ENCODE data around the gene PHF2. TPM values are rescaled to one million over a fixed set of nuclear protein-coding genes. Genes with fewer than 3 reads are reported as not detected.

Gene PHF2
- total RNA-seq, result 7.3 TPM

- DNase-seq (ENCODE audit: low spot score) (peak; percentile 55), ATAC-seq (peak; percentile 54)
Observed at GRCh38 chr9:93576258-93577077, at the start of gene PHF2. Gene PHF2, plus strand, starts transcription at chr9:93576584. Its CDS starts 190 bp downstream, at chr9:93576774.

GRCh38 chr9:93531374-93531773, 45.0 kb upstream of the PHF2 start:
- no peak for ATAC-seq
- no peak for DNase-seq (ENCODE audit: low spot score)

GRCh38 chr9:93532141-93532540, 44.2 kb upstream of the PHF2 start:
- ATAC-seq (no peak), DNase-seq (ENCODE audit: low spot score) (no peak)

- ATAC-seq (no peak), DNase-seq (ENCODE audit: low spot score) (no peak)
Observed at GRCh38 chr9:93533863-93534262, 42.5 kb upstream of the PHF2 start.

GRCh38 chr9:93536167-93536566, 40.2 kb upstream of the PHF2 start:
- ATAC-seq (no peak), DNase-seq (ENCODE audit: low spot score) (no peak)

- DNase-seq (ENCODE audit: low spot score) (no peak), ATAC-seq (peak; percentile 44)
Observed at GRCh38 chr9:93536874-93537273, 39.5 kb upstream of the PHF2 start.

- no peak for ATAC-seq
- no peak for DNase-seq (ENCODE audit: low spot score)
Observed at GRCh38 chr9:93540305-93540704, 36.1 kb upstream of the PHF2 start.

- ATAC-seq (no peak), DNase-seq (ENCODE audit: low spot score) (no peak)
Observed at GRCh38 chr9:93541005-93541404, 35.4 kb upstream of the PHF2 start.

GRCh38 chr9:93541581-93542349, 34.6 kb upstream of the PHF2 start:
- DNase-seq (ENCODE audit: low spot score), result no peak
- ATAC-seq, result no peak

GRCh38 chr9:93543117-93543516, 33.3 kb upstream of the PHF2 start:
- DNase-seq (ENCODE audit: low spot score), result no peak

GRCh38 chr9:93546356-93546755, 30.0 kb upstream of the PHF2 start:
- ATAC-seq (no peak), DNase-seq (ENCODE audit: low spot score) (no peak)

More at GRCh38 chr9:93543117-93543516, 33.3 kb upstream of the PHF2 start:
- no peak for ATAC-seq

GRCh38 chr9:93549611-93550010, 26.8 kb upstream of the PHF2 start:
- ATAC-seq, result no peak
- DNase-seq (ENCODE audit: low spot score), result no peak

GRCh38 chr9:93552923-93553322, 23.5 kb upstream of the PHF2 start:
- ATAC-seq (no peak), DNase-seq (ENCODE audit: low spot score) (no peak)

- ATAC-seq, result no peak
- DNase-seq (ENCODE audit: low spot score), result no peak
Observed at GRCh38 chr9:93555370-93555769, 21.0 kb upstream of the PHF2 start.

GRCh38 chr9:93557366-93558137, 18.8 kb upstream of the PHF2 start:
- ATAC-seq, result no peak
- no peak for DNase-seq (ENCODE audit: low spot score)

- ATAC-seq (peak; percentile 62), DNase-seq (ENCODE audit: low spot score) (no peak)
Observed at GRCh38 chr9:93558503-93558902, 17.9 kb upstream of the PHF2 start.

GRCh38 chr9:93560991-93561390, 15.4 kb upstream of the PHF2 start:
- DNase-seq (ENCODE audit: low spot score) (no peak), ATAC-seq (no peak)

GRCh38 chr9:93562157-93562556, 14.2 kb upstream of the PHF2 start:
- ATAC-seq, result no peak
- DNase-seq (ENCODE audit: low spot score), result no peak

- no peak for ATAC-seq
Observed at GRCh38 chr9:93565089-93565488, 11.3 kb upstream of the PHF2 start.

GRCh38 chr9:93566408-93567270, 9.7 kb upstream of the PHF2 start:
- DNase-seq (ENCODE audit: low spot score) (peak; percentile 99), ATAC-seq (peak; percentile 99)

More at GRCh38 chr9:93565089-93565488, 11.3 kb upstream of the PHF2 start:
- no peak for DNase-seq (ENCODE audit: low spot score)
